ENCODE results near the gene LRP8. TPM values are rescaled to one million over a fixed set of nuclear protein-coding genes. Genes with fewer than 3 reads are reported as not detected.

The LRP8 gene
- total RNA-seq, 4 donors from 2014 or later, result 4.5 to 33.8 (median 5.0) TPM

- Histone ChIP-seq H3K36me3 (no peaks in the 10 kb centered on the region), H3K27me3 (no peaks in the 10 kb centered on the region), H3K9me3 (no peaks in the 10 kb centered on the region), H3K27ac (no peak overlapping the region), H3K4me1 (peaks cover 0 to 18% (median 4%) of the 10 kb centered on the region in 4 donors), H3K4me3 (no peak overlapping the region)
- no peak for TF ChIP-seq CTCF (IDR thresholded peaks at IDR 0.05)
- no peak for TF ChIP-seq POLR2A (IDR thresholded peaks at IDR 0.05)
- peak in 2 of 3 donors; percentile 40 to 43 for DNase-seq
These were observed 2.9 kb upstream of the LRP8 start for GRCh38 chr1:53330819-53331218.

GRCh38 chr1:53328541-53329499, 950 bp upstream of the LRP8 start:
- H3K4me3 ChIP-seq, result peak overlapping the region; percentile 39 to 95 (median 52)
- DNase-seq, result peak; percentile 34 to 58 (median 45)
- no peak for TF ChIP-seq POLR2A (IDR thresholded peaks at IDR 0.05)
- TF ChIP-seq CTCF (IDR thresholded peaks at IDR 0.05), result no peak
- H3K9me3 ChIP-seq, result no peaks in the 10 kb centered on the region
- H3K36me3 ChIP-seq, result no peaks in the 10 kb centered on the region
- no peaks in the 10 kb centered on the region for H3K27me3 ChIP-seq
- H3K4me1 ChIP-seq, result peaks cover 0 to 24% (median 4%) of the 10 kb centered on the region in 4 donors
- H3K27ac ChIP-seq, result peak overlapping the region in 1 of 4 donors; percentile 74

GRCh38 chr1:53327182-53327913, 522 bp downstream of the LRP8 start:
- no peaks in the 10 kb centered on the region for H3K36me3 ChIP-seq
- H3K4me1 ChIP-seq, result peaks cover 0 to 24% (median 4%) of the 10 kb centered on the region in 4 donors
- DNase-seq, result peak; percentile 56 to 65 (median 62)
- H3K9me3 ChIP-seq, result no peaks in the 10 kb centered on the region
- no peak for TF ChIP-seq CTCF (IDR thresholded peaks at IDR 0.05)
- no peak for TF ChIP-seq POLR2A (IDR thresholded peaks at IDR 0.05)
- no peaks in the 10 kb centered on the region for H3K27me3 ChIP-seq
- H3K4me3 ChIP-seq, result peak overlapping the region; percentile 50 to 95 (median 64)
- H3K27ac ChIP-seq, result peak overlapping the region; percentile 7 to 82 (median 27)

GRCh38 chr1:53326598-53327181, 1.2 kb downstream of the LRP8 start:
- TF ChIP-seq CTCF (IDR thresholded peaks at IDR 0.05), result no peak
- TF ChIP-seq POLR2A (IDR thresholded peaks at IDR 0.05), result no peak
- H3K9me3 ChIP-seq, result no peaks in the 10 kb centered on the region
- H3K4me1 ChIP-seq, result peaks cover 0 to 24% (median 4%) of the 10 kb centered on the region in 4 donors
- H3K27ac ChIP-seq, result peak overlapping the region in 2 of 4 donors; percentile 16 to 82
- H3K4me3 ChIP-seq, result peak overlapping the region; percentile 50 to 95 (median 64)
- DNase-seq, result peak in 1 of 3 donors; percentile 22
- no peaks in the 10 kb centered on the region for H3K27me3 ChIP-seq
- H3K36me3 ChIP-seq, result no peaks in the 10 kb centered on the region

- Histone ChIP-seq H3K9me3 (no peaks in the 10 kb centered on the region), H3K4me1 (peaks cover 0 to 24% (median 4%) of the 10 kb centered on the region in 4 donors), H3K36me3 (no peaks in the 10 kb centered on the region), H3K4me3 (peak overlapping the region; percentile 50 to 95 (median 64)), H3K27ac (peak overlapping the region; percentile 21 to 82 (median 60)), H3K27me3 (no peaks in the 10 kb centered on the region)
- TF ChIP-seq POLR2A (IDR thresholded peaks at IDR 0.05) (no peak), CTCF (IDR thresholded peaks at IDR 0.05) (no peak)
- DNase-seq, result peak; percentile 87 to 97 (median 97)
These were observed 1.7 kb downstream of the LRP8 start for GRCh38 chr1:53326088-53326597.
